ENCODE results near the gene TARS1. TPM values are rescaled to one million over a fixed set of nuclear protein-coding genes. Genes with fewer than 3 reads are reported as not detected.

Gene TARS1
- total and polyA plus RNA-seq, 3 experiments from 2014 or later = 71.5 to 236 (median 234) TPM

DNA sequence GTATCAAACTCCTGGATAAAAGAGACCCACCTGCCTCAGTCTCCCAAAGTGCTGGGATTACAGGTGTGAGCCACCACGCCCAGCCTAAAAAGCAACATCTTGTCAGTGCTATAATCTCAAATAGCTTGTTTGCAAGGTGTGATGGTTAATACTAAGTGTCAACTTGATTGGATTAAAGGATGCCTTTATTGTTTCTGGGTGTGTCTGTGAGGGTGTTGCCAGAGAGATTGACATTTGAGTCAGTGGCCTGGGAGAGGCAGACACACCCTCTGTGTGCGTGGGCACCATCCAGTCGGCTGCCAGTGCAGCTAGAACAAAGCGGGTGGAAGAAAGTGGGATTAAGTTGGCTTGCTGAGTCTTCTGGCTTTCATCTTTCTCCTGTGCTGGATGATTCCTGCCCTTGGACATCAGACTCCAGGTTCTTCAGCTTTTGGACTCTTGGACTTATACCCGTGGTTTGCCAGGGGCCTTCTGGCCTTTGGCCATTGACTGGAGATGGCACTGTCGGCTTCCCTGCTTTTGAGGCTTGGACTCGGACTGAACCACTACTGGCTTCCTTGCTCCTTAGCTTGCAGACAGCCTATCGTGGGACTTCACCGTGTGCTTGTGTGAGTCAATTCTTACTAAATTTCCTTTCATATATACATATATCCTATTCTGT is 28.1 kb downstream of the TARS1 start:
- H3K4me3 Mint-ChIP-seq = no peak overlapping the region

DNA sequence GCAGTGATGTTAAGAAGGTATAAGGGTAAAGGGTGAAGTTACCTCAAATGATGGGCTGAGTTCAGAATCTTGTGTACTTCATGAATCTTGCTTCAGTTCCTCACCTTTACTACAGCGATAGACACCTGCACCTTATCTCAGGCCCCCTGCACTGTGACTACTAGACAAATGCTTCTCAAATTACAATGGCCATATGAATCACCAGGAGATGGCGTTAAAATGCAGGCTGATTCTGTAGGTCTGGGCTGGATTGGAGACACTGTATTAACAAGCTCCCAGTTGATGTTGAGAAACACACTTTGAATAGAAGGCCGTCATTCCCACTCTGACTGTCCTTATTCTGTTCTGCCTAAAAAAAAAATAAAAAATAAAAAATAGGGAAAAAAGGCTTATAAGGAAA is 29.8 kb downstream of the TARS1 start:
- no peaks in the 10 kb centered on the region for H3K27me3 Mint-ChIP-seq
- H3K27ac ChIP-seq (ENCODE audit: low read depth, low read length) = no peak overlapping the region
- H3K27ac Mint-ChIP-seq = peak overlapping the region in 1 of 8 donors; percentile 60

More for the DNA sequence above, 28.1 kb downstream of the TARS1 start:
- Mint-ChIP-seq H3K27me3 (no peaks in the 10 kb centered on the region), H3K36me3 (peaks cover 13 to 91% (median 33%) of the 10 kb centered on the region in 3 donors), H3K4me1 (no peaks in the 10 kb centered on the region), H3K27ac (peak overlapping the region in 1 of 8 donors; percentile 54), H3K9me3 (no peaks in the 10 kb centered on the region)
- CTCF ChIA-PET = no interaction called here
- H3K4me1 ChIP-seq (ENCODE audit: insufficient read depth, low read length) = no peaks in the 10 kb centered on the region
- H3K9me3 ChIP-seq (ENCODE audit: low read length) = no peaks in the 10 kb centered on the region
- no peak overlapping the region for H3K27ac ChIP-seq (ENCODE audit: low read depth, low read length)
- no peak overlapping the region for H3K4me3 ChIP-seq (ENCODE audit: low read length)
- no peak for DNase-seq
- H3K36me3 ChIP-seq (ENCODE audit: insufficient read depth, low read length) = peaks cover 32% of the 10 kb centered on the region
- POLR2A ChIA-PET = interaction anchor here (0.7 kb wide), 1 partner anchor 1006 kb away, joined by 6 read pairs; no protein-coding TSS in a partner anchor
- no peaks in the 10 kb centered on the region for H3K27me3 ChIP-seq (ENCODE audit: insufficient read depth, low read length, poor library complexity, severe bottlenecking)

DNA sequence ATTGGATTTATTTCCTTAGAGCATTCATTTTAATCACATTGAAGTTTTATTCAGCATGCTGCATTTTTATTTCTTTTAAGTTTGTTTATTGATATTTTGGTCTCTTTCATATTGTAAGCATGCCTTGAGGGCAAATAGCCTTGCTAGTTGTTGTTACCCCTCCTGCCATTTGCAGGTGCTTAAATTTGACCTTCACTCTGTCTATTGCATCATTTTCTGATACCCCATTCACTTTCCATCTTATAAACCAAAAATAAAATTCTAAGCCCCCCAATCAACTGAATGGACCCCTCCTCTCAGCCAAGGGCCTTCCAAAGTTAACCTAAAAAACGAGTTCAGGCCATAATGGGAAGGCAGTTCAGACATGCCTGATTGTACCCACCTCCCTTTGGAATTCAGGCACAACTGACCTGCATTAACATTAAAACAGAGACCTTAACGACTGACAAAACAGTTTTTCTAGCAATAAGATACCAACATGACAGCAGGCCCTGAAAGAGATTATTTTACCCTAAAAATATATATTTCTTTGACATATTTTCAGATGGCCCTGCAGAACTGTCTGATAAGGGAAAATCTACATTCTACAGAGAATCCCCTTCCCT is 32.1 kb downstream of the TARS1 start:
- Histone ChIP-seq H3K27me3 (ENCODE audit: insufficient read depth, low read length, poor library complexity, severe bottlenecking) (no peaks in the 10 kb centered on the region), H3K4me3 (ENCODE audit: low read length) (no peak overlapping the region), H3K4me1 (ENCODE audit: insufficient read depth, low read length) (no peaks in the 10 kb centered on the region), H3K9me3 (ENCODE audit: low read length) (no peaks in the 10 kb centered on the region), H3K36me3 (ENCODE audit: insufficient read depth, low read length) (peaks cover 17% of the 10 kb centered on the region), H3K27ac (ENCODE audit: low read depth, low read length) (no peak overlapping the region)
- Mint-ChIP-seq H3K27me3 (no peaks in the 10 kb centered on the region), H3K27ac (peak overlapping the region in 3 of 8 donors; percentile 12 to 64 (median 38)), H3K4me1 (no peaks in the 10 kb centered on the region), H3K4me3 (no peak overlapping the region), H3K36me3 (peaks cover 32 to 87% (median 42%) of the 10 kb centered on the region in 3 donors), H3K9me3 (no peaks in the 10 kb centered on the region)
- no peak for DNase-seq
- POLR2A ChIA-PET = no interaction called here
- CTCF ChIA-PET = no interaction called here

More for the DNA sequence above, 29.8 kb downstream of the TARS1 start:
- no peaks in the 10 kb centered on the region for H3K4me1 Mint-ChIP-seq
- DNase-seq = no peak
- Histone ChIP-seq H3K36me3 (ENCODE audit: insufficient read depth, low read length) (peaks cover 22% of the 10 kb centered on the region), H3K9me3 (ENCODE audit: low read length) (no peaks in the 10 kb centered on the region), H3K4me1 (ENCODE audit: insufficient read depth, low read length) (no peaks in the 10 kb centered on the region), H3K27me3 (ENCODE audit: insufficient read depth, low read length, poor library complexity, severe bottlenecking) (no peaks in the 10 kb centered on the region), H3K4me3 (ENCODE audit: low read length) (no peak overlapping the region)
- H3K4me3 Mint-ChIP-seq = no peak overlapping the region
- H3K9me3 Mint-ChIP-seq = no peaks in the 10 kb centered on the region
- H3K36me3 Mint-ChIP-seq = peaks cover 25 to 93% (median 43%) of the 10 kb centered on the region in 3 donors
- POLR2A ChIA-PET = no interaction called here
- CTCF ChIA-PET = no interaction called here

GRCh38 chr5:33474004-33474403 is 33.2 kb downstream of the TARS1 start:
- Mint-ChIP-seq H3K27ac (no peak overlapping the region), H3K4me1 (no peaks in the 10 kb centered on the region), H3K9me3 (no peaks in the 10 kb centered on the region), H3K4me3 (no peak overlapping the region), H3K36me3 (peaks cover 32 to 81% (median 39%) of the 10 kb centered on the region in 3 donors), H3K27me3 (no peaks in the 10 kb centered on the region)
- CTCF ChIA-PET = interaction anchor here (1.0 kb wide), 1 partner anchor 496 kb away, joined by 3 read pairs; no protein-coding TSS in a partner anchor
- no peaks in the 10 kb centered on the region for H3K9me3 ChIP-seq (ENCODE audit: low read length)
- POLR2A ChIA-PET = no interaction called here
- peaks cover 8% of the 10 kb centered on the region for H3K36me3 ChIP-seq (ENCODE audit: insufficient read depth, low read length)
- H3K27ac ChIP-seq (ENCODE audit: low read depth, low read length) = no peak overlapping the region
- no peak for DNase-seq
- H3K4me3 ChIP-seq (ENCODE audit: low read length) = no peak overlapping the region
- no peaks in the 10 kb centered on the region for H3K27me3 ChIP-seq (ENCODE audit: insufficient read depth, low read length, poor library complexity, severe bottlenecking)
- no peaks in the 10 kb centered on the region for H3K4me1 ChIP-seq (ENCODE audit: insufficient read depth, low read length)

GRCh38 chr5:33474931-33475499 is 34.2 kb downstream of the TARS1 start:
- H3K4me3 Mint-ChIP-seq = no peak overlapping the region
- Histone ChIP-seq H3K4me3 (ENCODE audit: low read length) (no peak overlapping the region), H3K27ac (ENCODE audit: low read depth, low read length) (no peak overlapping the region), H3K9me3 (ENCODE audit: low read length) (no peaks in the 10 kb centered on the region), H3K36me3 (ENCODE audit: insufficient read depth, low read length) (peaks cover 8% of the 10 kb centered on the region), H3K27me3 (ENCODE audit: insufficient read depth, low read length, poor library complexity, severe bottlenecking) (no peaks in the 10 kb centered on the region), H3K4me1 (ENCODE audit: insufficient read depth, low read length) (no peaks in the 10 kb centered on the region)
- H3K4me1 Mint-ChIP-seq = no peaks in the 10 kb centered on the region
- peak overlapping the region in 2 of 8 donors; percentile 59 for H3K27ac Mint-ChIP-seq
- no peak for DNase-seq
- no peaks in the 10 kb centered on the region for H3K27me3 Mint-ChIP-seq
- CTCF ChIA-PET = no interaction called here
- H3K9me3 Mint-ChIP-seq = no peaks in the 10 kb centered on the region
- POLR2A ChIA-PET = no interaction called here
- H3K36me3 Mint-ChIP-seq = peaks cover 32 to 77% (median 39%) of the 10 kb centered on the region in 3 donors

- H3K36me3 ChIP-seq (ENCODE audit: insufficient read depth, low read length) = peaks cover 8% of the 10 kb centered on the region
- H3K27ac ChIP-seq (ENCODE audit: low read depth, low read length) = no peak overlapping the region
- H3K4me1 Mint-ChIP-seq = no peaks in the 10 kb centered on the region
- H3K27me3 ChIP-seq (ENCODE audit: insufficient read depth, low read length, poor library complexity, severe bottlenecking) = no peaks in the 10 kb centered on the region
- H3K9me3 Mint-ChIP-seq = no peaks in the 10 kb centered on the region
- CTCF ChIA-PET = no interaction called here
- no peaks in the 10 kb centered on the region for H3K9me3 ChIP-seq (ENCODE audit: low read length)
- no peak for DNase-seq
- H3K4me3 ChIP-seq (ENCODE audit: low read length) = no peak overlapping the region
- no peak overlapping the region for H3K4me3 Mint-ChIP-seq
- peaks cover 32 to 70% (median 36%) of the 10 kb centered on the region in 3 donors for H3K36me3 Mint-ChIP-seq
- POLR2A ChIA-PET = no interaction called here
- no peaks in the 10 kb centered on the region for H3K27me3 Mint-ChIP-seq
- H3K27ac Mint-ChIP-seq = peak overlapping the region in 1 of 8 donors; percentile 45
- no peaks in the 10 kb centered on the region for H3K4me1 ChIP-seq (ENCODE audit: insufficient read depth, low read length)
Measured at GRCh38 chr5:33475706-33476105, 34.9 kb downstream of the TARS1 start.

DNA sequence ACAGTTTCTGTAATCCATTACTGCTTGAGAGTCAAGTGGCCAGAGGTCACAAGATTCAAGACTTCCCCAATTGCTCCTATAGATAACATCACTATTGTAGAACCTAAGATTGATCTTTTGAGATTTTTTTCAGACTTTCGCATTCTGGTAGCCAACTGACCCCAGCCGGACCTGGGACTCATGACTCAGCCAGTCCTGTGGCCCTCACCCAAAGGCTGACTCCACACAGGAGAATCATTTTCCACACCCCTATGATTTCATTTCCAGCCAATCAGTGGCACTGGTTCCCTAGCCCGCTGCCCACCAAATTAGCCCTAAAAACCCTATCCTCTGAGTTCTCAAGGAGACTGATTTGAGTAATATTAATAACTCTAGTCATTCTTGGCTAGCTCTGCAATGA is 36.2 kb downstream of the TARS1 start:
- peaks cover 8% of the 10 kb centered on the region for H3K36me3 ChIP-seq (ENCODE audit: insufficient read depth, low read length)
- H3K27me3 ChIP-seq (ENCODE audit: insufficient read depth, low read length, poor library complexity, severe bottlenecking) = no peaks in the 10 kb centered on the region
- no peaks in the 10 kb centered on the region for H3K9me3 Mint-ChIP-seq
- H3K27ac Mint-ChIP-seq = no peak overlapping the region
- H3K9me3 ChIP-seq (ENCODE audit: low read length) = no peaks in the 10 kb centered on the region
- DNase-seq = no peak
- ChIA-PET POLR2A (no interaction called here), CTCF (no interaction called here)
- H3K4me3 ChIP-seq (ENCODE audit: low read length) = no peak overlapping the region
- no peak overlapping the region for H3K4me3 Mint-ChIP-seq
- H3K27me3 Mint-ChIP-seq = no peaks in the 10 kb centered on the region
- no peak overlapping the region for H3K27ac ChIP-seq (ENCODE audit: low read depth, low read length)
- peaks cover 28 to 58% (median 33%) of the 10 kb centered on the region in 3 donors for H3K36me3 Mint-ChIP-seq
- H3K4me1 ChIP-seq (ENCODE audit: insufficient read depth, low read length) = no peaks in the 10 kb centered on the region
- no peaks in the 10 kb centered on the region for H3K4me1 Mint-ChIP-seq

DNA sequence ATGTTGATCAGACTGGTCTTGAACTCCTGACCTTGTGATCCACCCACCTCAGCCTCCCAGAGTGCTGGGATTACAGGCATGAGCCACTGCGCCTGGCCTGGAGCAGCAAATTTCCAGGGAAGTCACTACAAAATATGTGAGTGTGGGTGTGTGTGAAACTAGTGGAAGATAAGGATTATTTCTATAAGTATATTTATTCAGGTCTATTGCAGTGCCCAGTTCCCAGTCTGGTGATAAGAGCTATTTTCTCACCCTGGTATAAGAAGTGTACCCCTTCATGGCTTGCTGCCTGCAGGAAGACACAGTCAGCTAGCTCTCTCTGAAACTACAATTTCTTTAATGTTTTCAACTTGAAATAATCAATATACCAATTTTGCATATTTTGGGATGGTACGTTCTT is 37.1 kb downstream of the TARS1 start:
- no peaks in the 10 kb centered on the region for H3K9me3 Mint-ChIP-seq
- H3K4me3 Mint-ChIP-seq = no peak overlapping the region

More for the DNA sequence above, 37.1 kb downstream of the TARS1 start:
- Mint-ChIP-seq H3K27me3 (no peaks in the 10 kb centered on the region), H3K36me3 (peaks cover 21 to 51% (median 28%) of the 10 kb centered on the region in 3 donors), H3K27ac (no peak overlapping the region), H3K4me1 (no peaks in the 10 kb centered on the region)
- CTCF ChIA-PET = no interaction called here
- POLR2A ChIA-PET = interaction anchor here (0.6 kb wide), 2 partner anchors 17 to 18 kb away, joined by 3 to 11 read pairs; no protein-coding TSS in a partner anchor
- no peaks in the 10 kb centered on the region for H3K9me3 ChIP-seq (ENCODE audit: low read length)
- no peaks in the 10 kb centered on the region for H3K4me1 ChIP-seq (ENCODE audit: insufficient read depth, low read length)
- H3K27ac ChIP-seq (ENCODE audit: low read depth, low read length) = no peak overlapping the region
- DNase-seq = no peak
- H3K4me3 ChIP-seq (ENCODE audit: low read length) = no peak overlapping the region
- H3K36me3 ChIP-seq (ENCODE audit: insufficient read depth, low read length) = peaks cover 11% of the 10 kb centered on the region
- no peaks in the 10 kb centered on the region for H3K27me3 ChIP-seq (ENCODE audit: insufficient read depth, low read length, poor library complexity, severe bottlenecking)

All from CD8-positive, alpha-beta memory T cell (primary cell).